ENCODE results near the gene MUC6. TPM values are rescaled to one million over a fixed set of nuclear protein-coding genes. Genes with fewer than 3 reads are reported as not detected.

The MUC6 gene
- total and polyA plus RNA-seq, 9 of the 15 experiments (the other 6 are each of a cell fraction or from before 2014, with no cell fraction given) = not detected

GRCh38 chr11:1031121-1031899 lies 5.2 kb downstream of the MUC6 start (continued):
- TF ChIP-seq YBX1 (IDR thresholded peaks at IDR 0.05) (no peak), ETV6 (IDR thresholded peaks at IDR 0.05; ENCODE audit: borderline replicate concordance in 1 of 2, low read depth in 2 of 2, low read length in 1 of 2) (no peak), ETV6 (CRISPR knock-in tag; IDR thresholded peaks at IDR 0.05; ENCODE audit: borderline replicate concordance) (no peak), ELF4 (CRISPR knock-in tag; IDR thresholded peaks at IDR 0.05) (no peak), ZNF263 (CRISPR knock-in tag; IDR thresholded peaks at IDR 0.05; ENCODE audit: borderline replicate concordance) (no peak), FOXJ2 (tag; IDR thresholded peaks at IDR 0.05) (no peak), DMBX1 (CRISPR knock-in tag; IDR thresholded peaks at IDR 0.05; ENCODE audit: borderline replicate concordance) (no peak), ZNF561 (CRISPR knock-in tag; conservative IDR thresholded peaks at IDR 0.05) (no peak), GTF2A2 (tag; IDR thresholded peaks at IDR 0.05) (no peak), ZNF124 (CRISPR knock-in tag; IDR thresholded peaks at IDR 0.05) (no peak)

- no peak overlapping the region for H3K27ac ChIP-seq (ENCODE audit: extremely low read depth, low read depth, low read length)
- no peak for TF ChIP-seq SMARCE1 (IDR thresholded peaks at IDR 0.05)
- TF ChIP-seq PHB2 (IDR thresholded peaks at IDR 0.05; ENCODE audit: low read depth) = no peak
- no peak for TF ChIP-seq FOXJ3 (CRISPR knock-in tag; IDR thresholded peaks at IDR 0.05)
- no peak for TF ChIP-seq ARID1B (IDR thresholded peaks at IDR 0.05)
- TF ChIP-seq HNRNPUL1 (IDR thresholded peaks at IDR 0.05; ENCODE audit: low read length) = no peak
- H3K9me1 ChIP-seq (ENCODE audit: control insufficient read depth, insufficient read depth, low read length) = no peaks in the 10 kb centered on the region
- intact Hi-C loops (cut with micrococcal nuclease) (no loop called here), in situ Hi-C loops (cut with MboI) (no loop called here)
- no peaks in the 10 kb centered on the region for H3K36me3 ChIP-seq (ENCODE audit: control insufficient read depth, insufficient read depth, low read length)
- ChIA-PET POLR2A (interaction anchor here (0.7 kb wide), 1 partner anchor 8 kb away, joined by 3 read pairs; no protein-coding TSS in a partner anchor), CTCF (ENCODE audit: low intra/inter-chr PET ratio) (no interaction called here)
- 8% methylated on average over 20 of the region's 20 CpGs for WGBS (ENCODE audit: insufficient coverage, low coverage, missing lambda C conversion rate)
- no peaks in the 10 kb centered on the region for H3K9me3 ChIP-seq (replicated peaks; ENCODE audit: control insufficient read depth, insufficient read depth, low read depth, low read length)
- BruUV-seq (replicated peaks) = no TSS peak
- H3K4me3 ChIP-seq = no peak overlapping the region
- H3K4me2 ChIP-seq (ENCODE audit: insufficient read depth, low read length) = no peak overlapping the region
- no peaks in the 10 kb centered on the region for H3K79me2 ChIP-seq (ENCODE audit: control insufficient read depth, insufficient read depth, low read length)
- no peak overlapping the region for H2AFZ ChIP-seq (ENCODE audit: low read depth, low read length)
- peaks cover 0 to 69% of the 10 kb centered on the region in 2 experiments; a peak in 2 of 5 replicates for H3K4me1 ChIP-seq (replicated peaks in 1 of 2; ENCODE audit: control insufficient read depth in 2 of 2, insufficient read depth in 2 of 2, low read length in 2 of 2)
- no peak overlapping the region for H3K9ac ChIP-seq (ENCODE audit: insufficient read depth in 1 of 2, low read depth in 2 of 2, low read length in 2 of 2)
- ATAC-seq = no peak
- no peaks in the 10 kb centered on the region; the same call in 1 of the 2 replicates for H4K20me1 ChIP-seq (replicated peaks; ENCODE audit: control insufficient read depth, insufficient read depth, low read length)
- H3K27me3 ChIP-seq (ENCODE audit: control insufficient read depth in 2 of 2, insufficient read depth in 2 of 2, low read length in 2 of 2) = peaks cover 0 to 57% of the 10 kb centered on the region in 2 experiments; a peak in 3 of 5 replicates
- FAIRE-seq = no peak
- no peak for DNase-seq (ENCODE audit: extremely low read depth in 1 of 4, low spot score in 3 of 4)
Measured at GRCh38 chr11:1030556-1030955, 6.0 kb downstream of the MUC6 start.

Data from K562 (cell line).